Measurements from ENCODE around the gene OVCH1.
"Not testable (repeated sequence)": the region's sequence is repeated elsewhere in the genome, so short reads cannot be mapped to it uniquely, and the experiment has no call there.

Gene OVCH1

GRCh38 chr12:29389295-29389919 lies 108.1 kb downstream of the OVCH1 start (continued):
- TF ChIP-seq ZNF70 (CRISPR knock-in tag; IDR thresholded peaks at IDR 0.05) (no peak), PPARA (CRISPR knock-in tag; IDR thresholded peaks at IDR 0.05; ENCODE audit: borderline replicate concordance) (no peak)

GRCh38 chr12:29386084-29386680 lies 111.3 kb downstream of the OVCH1 start:
- not testable (repeated sequence) for ATAC-seq

GRCh38 chr12:29385194-29385593 lies 112.3 kb downstream of the OVCH1 start:
- ATAC-seq: not testable (repeated sequence)

GRCh38 chr12:29382251-29382650 lies 115.2 kb downstream of the OVCH1 start:
- TF ChIP-seq ISL1 (CRISPR knock-in tag; IDR thresholded peaks at IDR 0.05): no peak
- TF ChIP-seq PPARA (CRISPR knock-in tag; IDR thresholded peaks at IDR 0.05; ENCODE audit: borderline replicate concordance): no peak
- TF ChIP-seq CSRNP3 (CRISPR knock-in tag; IDR thresholded peaks at IDR 0.05): no peak
- no peak for TF ChIP-seq POU6F1 (CRISPR knock-in tag; IDR thresholded peaks at IDR 0.05; ENCODE audit: borderline replicate concordance, low read depth)
- TF ChIP-seq ZNF565 (CRISPR knock-in tag; conservative IDR thresholded peaks at IDR 0.05; ENCODE audit: low read depth): no peak
- no peak for TF ChIP-seq CSDC2 (CRISPR knock-in tag; IDR thresholded peaks at IDR 0.05)
- TF ChIP-seq BACH2 (CRISPR knock-in tag; IDR thresholded peaks at IDR 0.05; ENCODE audit: borderline replicate concordance): no peak
- no peak for TF ChIP-seq TSHZ2 (CRISPR knock-in tag; IDR thresholded peaks at IDR 0.05)
- no peak for TF ChIP-seq TCF4 (CRISPR knock-in tag; IDR thresholded peaks at IDR 0.05; ENCODE audit: borderline replicate concordance)
- TF ChIP-seq OSR1 (CRISPR knock-in tag; IDR thresholded peaks at IDR 0.05): no peak
- TF ChIP-seq GLIS3 (CRISPR knock-in tag; IDR thresholded peaks at IDR 0.05): no peak
- TF ChIP-seq ZFP3 (CRISPR knock-in tag; IDR thresholded peaks at IDR 0.05): no peak
- TF ChIP-seq PATZ1 (CRISPR knock-in tag; IDR thresholded peaks at IDR 0.05; ENCODE audit: borderline replicate concordance): no peak
- TF ChIP-seq ZC3H10 (CRISPR knock-in tag; IDR thresholded peaks at IDR 0.05): no peak
- TF ChIP-seq ZNF70 (CRISPR knock-in tag; IDR thresholded peaks at IDR 0.05): no peak
- TF ChIP-seq ARNTL (CRISPR knock-in tag; IDR thresholded peaks at IDR 0.05; ENCODE audit: borderline replicate concordance, low read depth): no peak
- TF ChIP-seq ZFP30 (CRISPR knock-in tag; IDR thresholded peaks at IDR 0.05): no peak
- TF ChIP-seq TOX (CRISPR knock-in tag; IDR thresholded peaks at IDR 0.05; ENCODE audit: borderline replicate concordance): no peak
- no peak for ATAC-seq
